Measurements from ENCODE around the gene RBBP4.
"Not testable (repeated sequence)": the region's sequence is repeated elsewhere in the genome, so short reads cannot be mapped to it uniquely, and the experiment has no call there.

Gene RBBP4

DNA sequence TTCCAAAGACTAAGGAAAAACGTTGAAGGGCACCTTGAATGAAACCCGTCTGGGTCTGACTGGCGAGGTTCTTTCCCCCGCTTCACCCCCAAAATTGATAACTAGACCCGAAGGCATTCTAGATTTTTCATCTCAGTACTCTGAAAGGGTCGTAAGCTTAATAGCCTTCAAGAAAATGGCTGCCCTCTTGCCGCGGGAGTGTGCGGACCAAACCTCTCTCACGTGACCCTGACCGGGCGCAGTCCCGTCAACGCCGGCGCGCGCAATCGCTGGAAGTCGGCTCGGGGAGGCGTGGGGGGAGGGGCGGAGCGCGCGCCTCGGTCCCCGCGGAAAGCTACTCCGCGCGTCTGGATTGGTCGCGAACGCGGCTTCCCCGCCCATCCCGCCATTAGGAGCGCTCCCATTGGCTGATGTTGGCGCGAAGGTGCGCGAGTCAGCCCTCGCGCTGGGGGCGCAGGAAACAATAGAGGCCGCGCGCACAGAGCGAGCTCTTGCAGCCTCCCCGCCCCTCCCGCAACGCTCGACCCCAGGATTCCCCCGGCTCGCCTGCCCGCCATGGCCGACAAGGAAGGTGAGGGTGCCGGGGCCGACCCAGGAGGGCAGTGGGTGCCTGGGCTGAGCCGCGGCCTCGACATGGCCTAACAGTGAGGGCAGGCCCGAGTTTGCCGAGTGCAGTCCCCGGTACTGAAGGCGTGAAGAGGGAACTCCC, at the start of gene RBBP4:
TSS of gene RBBP4 (plus strand) at position 457 of the 709 bp plus-strand sequence. CDS start at position 556, 99 bp downstream.
- DNase-seq (ENCODE audit: low spot score) = peak; percentile 97

DNA sequence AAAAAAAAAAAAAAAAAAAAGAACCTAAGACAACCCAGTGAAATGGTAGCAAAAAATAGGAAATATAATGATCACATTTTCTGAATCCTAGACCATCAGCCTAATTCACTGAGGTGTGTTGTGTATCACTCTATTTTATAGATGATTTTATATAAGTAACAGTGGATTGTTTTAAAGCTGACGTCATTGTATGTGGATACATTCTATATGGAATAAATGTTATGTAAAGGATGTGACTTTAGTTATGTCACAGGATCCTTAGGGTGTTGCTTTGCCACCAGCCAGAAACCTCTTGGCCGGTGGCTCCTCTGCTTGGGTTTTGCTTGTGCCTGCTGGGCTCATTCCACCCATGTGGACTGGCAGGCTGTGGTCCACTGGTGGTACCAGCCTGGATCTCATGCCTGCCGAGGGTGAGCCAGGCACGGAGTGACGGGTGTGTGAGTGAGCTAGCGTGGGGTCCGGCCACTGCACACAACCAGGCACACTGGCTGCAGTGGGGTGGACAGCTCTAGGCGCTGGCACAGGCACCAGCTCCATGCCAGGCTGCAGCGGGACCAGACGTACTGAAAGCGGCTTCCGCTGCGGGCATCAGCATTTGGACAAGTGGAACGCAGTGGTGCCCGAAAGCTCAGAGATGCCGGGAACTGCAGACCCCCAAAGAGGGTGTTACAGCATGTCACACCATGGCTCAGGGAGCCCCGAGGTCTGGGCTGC, 45.1 kb upstream of the RBBP4 start:
- no peak for DNase-seq (ENCODE audit: low spot score)

DNA sequence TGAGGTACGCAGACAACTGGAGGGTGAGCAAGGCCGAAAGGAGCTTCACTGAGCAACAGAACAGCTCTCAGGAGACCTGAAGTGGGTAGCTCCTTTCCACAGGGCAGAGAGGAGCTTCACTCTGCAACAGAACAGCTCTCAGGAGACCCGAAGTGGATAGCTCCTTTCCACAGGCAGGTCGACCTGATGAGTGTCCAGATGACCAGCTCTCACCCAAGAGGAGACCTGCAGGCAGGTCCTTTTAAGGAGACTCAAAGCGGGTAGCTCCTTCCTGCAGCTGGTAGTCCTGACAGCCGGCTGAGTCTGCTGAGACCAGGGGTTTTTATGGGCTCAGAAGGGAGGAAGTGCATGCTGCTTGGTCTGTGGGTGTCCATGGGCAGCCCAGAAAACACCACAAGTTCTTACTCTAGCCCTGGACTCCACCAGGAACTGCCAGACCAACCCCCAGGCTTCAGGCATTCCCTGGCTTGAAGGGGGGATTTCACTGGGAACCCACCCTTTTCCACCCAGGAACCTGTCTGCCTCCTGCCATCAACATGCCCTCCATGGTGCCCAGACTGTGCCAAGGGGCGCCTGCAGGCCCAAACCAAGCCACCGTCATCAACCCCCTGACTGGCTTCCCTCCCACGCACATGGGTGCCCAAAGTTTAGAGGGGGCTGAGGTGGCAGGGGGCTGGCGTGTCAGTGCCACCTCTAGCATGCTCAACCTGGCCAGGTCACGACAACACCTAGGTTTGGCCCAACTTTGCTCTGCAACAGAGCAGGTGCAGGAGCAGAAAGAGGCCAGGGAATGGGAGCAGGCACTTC, 44.2 kb upstream of the RBBP4 start:
- no peak for DNase-seq (ENCODE audit: low spot score)

DNA sequence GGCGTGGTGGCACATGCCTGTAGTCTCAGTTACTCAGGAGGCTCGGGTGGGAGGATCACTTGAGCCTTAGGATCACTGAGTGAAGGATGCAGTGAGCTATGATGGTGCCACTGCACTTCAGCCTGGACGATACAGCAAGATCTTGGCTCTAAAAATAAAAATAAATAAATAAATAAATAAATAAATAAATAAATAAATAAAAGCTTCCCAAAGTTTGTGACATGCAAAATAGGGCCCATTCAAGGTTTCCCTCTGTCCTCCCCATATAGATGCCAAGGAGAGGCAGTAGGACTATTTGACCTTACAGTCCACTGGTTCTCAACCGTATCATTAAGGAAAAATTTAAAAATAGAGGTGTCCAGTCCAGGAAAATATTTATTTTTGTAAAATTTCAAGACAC, 41.8 kb upstream of the RBBP4 start:
- no peak for DNase-seq (ENCODE audit: low spot score)

DNA sequence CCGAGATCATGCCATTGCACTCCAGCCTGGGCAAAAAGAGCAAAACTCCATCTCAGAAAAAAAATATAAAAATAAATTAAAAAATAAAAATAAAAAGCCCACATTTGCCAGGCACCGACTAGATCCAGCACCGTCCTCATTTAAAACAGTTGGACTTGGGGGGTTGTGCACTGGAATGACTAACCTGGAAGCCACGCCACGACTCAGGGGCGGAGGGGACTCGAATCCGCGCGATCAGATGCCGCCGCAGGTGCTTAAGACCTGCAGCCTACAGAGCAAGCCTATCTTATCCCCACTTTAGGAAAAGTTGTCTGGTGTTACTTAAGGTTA, 39.2 kb upstream of the RBBP4 start:
- DNase-seq (ENCODE audit: low spot score) = no peak

DNA sequence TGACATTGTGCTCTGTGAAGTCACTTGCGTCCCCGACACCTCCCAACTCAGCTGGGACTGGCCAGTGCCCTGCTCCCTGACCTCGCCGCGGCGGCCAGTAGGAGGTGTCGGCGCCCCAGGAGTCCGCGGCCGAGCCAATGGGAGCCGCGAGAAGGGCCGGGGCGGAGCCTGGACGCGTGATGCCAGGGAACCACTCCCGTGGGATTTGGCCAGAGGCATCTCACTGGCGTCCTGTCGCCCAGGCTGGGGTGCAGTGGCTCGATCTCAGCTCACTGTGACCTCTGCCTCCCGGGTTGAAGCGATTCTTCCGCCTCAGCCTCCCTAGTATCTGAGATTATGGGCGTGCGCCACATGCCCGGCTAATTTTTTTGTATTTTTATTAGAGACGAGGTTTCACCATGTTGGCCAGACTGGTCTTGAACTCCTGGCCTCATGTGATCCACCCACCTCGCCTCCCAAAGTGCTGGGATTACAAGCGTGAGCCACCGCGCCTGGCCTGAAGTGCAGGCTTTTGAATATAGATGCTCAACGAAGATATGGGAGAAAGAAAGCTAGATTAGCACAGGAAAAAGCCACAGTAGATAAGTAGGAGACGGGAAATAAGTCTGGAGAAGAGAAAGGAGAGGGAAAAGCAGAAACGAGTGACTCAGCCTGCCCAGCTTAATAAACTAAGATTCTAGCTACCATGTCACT, 38.7 kb upstream of the RBBP4 start:
- peak; percentile 21 for DNase-seq (ENCODE audit: low spot score)

DNA sequence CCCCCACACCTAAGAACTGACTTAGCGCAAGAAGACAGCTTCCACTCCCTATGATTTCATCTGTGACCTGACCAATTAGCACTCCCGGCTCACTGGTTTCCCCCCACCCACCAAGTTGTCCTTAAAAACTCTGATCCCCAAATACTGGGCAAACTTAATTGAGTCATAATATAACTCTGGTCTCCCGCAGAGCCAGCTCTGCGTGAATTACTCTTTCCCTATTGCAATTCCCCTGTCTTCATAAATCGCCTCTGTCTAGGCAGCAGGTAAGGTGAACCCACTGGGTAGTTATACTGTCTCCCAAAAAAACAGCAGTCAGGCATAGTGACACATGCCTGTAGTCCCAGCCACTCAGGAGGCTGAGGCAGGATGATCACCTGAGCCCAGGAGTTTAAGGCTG, 37.5 kb upstream of the RBBP4 start:
- DNase-seq (ENCODE audit: low spot score) = no peak

DNA sequence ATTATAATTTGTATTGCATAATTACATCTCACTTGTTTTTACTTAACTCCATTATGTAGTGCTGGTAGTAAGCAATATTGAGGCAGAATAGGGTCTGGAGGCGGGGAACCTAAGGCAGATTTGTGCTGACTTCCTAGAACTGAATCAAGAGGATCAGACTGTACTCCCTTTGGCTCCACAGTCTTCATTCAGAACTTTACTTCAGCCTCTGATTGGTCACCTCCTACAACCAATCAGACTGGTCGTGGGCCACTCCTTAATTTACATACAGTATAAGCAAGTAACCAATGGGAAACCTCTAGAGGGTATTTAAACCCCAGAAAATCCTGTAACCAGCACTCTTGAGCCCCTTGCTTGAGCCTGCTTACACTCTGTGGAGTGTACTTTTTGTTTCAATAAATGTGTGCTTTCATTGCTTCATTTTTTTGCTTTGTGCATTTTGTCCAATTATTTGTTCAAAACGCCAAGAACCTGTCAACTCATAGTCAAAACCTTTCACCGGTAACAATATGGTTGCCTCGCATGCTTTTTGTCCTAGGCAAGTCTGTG, 32.3 kb upstream of the RBBP4 start:
- no peak for DNase-seq (ENCODE audit: low spot score)

DNA sequence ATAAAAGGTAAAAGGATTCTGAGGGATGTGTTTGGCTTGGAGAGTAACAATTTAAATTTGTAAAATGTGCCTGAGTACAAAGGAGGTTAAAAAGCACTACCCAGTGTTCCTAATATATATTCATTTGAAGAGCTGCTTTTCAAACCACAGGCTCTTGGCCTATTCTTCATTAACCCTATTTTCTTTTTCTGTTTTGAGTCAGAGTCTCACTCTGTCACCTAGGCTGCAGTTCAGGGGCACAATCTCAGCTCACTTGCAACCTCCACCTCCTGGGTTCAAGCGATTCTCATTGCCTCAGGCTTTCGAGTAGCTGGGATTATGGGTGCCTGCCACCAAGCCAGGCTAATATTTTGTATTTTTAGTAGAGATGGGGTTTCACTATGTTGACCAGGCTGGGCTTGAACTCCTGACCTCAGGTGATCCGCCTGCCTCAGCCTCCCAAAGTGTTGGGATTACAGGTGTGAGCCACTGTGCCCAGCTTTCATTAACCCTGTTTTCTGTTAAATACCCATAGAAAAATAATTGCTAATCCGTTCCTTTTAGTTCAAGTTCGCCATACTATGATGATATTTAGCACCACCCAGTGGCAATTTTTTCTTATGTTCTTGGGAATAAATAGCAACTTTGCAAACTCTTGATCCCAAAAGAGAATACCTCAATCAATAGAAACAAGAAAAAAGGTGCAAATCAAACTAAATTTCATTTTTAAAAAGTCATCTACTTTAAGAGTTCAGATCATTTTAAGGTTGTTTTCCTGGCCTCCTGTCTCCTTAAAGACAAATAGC, 31.1 kb upstream of the RBBP4 start:
- DNase-seq (ENCODE audit: low spot score) = no peak

DNA sequence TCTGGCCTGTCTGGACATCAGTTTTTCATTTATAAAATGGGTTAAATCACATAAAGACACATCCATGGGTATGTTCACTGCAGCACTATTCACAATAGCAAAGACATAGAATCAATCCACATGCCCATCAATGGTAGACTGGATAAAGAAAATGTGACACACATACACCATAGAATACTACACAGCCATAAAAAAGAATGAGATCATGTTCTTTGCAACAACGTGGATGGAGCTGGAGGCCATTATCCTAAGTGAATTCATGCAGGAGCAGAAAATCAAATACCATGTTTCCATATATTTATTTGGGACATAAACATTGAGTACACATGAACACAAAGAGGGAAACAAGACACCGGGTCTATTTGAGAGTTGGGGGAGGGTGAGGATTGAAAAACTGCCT, 28.8 kb upstream of the RBBP4 start:
- no peak for DNase-seq (ENCODE audit: low spot score)

DNA sequence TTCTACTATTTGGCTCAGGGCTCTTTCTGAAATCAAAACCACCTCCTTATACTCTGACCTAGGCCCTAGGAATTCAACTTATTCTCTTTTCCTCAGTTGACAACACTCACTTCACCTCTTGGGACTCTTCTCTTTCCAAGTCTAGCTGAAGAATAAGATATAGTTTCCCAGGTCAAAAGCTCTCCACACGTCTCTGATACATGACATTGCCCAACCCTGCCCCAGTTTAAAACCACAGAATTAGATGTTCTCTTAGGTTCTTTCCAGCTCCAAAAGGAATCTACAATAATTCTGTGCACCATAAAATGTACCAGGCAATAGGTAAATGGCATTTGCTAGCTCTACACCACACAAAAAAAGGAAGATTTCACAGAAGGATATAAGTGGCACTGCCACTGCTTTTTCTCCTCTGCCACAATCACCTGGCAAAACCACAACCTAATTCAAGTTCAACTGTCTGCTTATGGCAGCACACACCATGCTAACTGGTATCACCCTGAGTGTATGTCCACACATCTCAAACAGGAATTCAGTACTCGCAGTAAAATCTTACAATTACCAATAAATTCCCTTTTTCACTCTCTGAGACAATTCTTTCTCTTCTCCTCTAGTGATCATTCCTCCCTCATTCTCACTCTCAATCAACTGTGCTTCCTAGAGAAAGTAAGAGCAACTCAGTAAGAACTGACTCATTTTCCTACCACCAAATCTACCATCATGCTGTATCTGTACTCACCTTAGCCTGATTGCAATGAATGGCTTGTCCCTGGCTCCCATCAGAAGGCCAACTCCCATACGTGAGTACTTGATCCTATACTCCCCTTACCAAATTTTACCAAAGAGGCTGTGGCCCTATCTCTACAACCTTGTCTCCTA, 28.0 kb upstream of the RBBP4 start:
- no peak for DNase-seq (ENCODE audit: low spot score)

DNA sequence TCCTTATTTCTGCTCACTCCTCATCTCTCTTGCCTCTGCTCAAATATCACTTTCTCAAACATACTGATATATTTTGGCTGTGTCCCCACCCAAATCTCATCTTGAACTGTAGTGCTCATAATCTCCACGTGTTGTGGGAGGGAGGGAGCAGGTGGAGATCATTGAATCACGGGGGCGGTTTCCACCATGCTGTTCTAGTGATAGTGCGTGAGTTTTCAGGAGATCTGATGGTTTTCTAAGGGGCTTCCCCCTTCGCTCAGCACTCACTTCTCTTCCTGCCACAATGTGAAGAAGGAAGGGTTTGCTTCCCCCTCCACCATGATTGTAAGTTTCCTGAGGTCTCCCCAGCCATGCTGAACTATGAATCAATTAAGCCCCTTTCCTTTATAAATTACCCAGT, 27.2 kb upstream of the RBBP4 start:
- DNase-seq (ENCODE audit: low spot score) = no peak

DNA sequence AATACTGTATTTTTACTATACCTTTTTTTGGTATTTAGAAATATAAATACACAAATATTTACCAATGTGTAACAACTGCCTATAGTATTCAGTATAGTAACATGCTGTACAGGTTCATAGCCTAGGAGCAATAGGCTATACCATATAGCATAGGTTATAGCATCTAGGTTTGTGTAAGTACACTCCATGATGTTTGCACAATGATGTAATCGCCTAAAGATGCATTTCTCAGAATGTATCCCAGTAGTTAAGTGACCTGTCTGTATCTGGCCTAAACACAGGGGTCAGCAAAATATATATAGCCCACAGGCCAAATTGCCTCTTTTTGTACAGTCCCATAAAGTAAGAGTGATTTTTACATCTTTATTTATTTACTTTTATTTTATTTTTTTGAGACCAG, 24.8 kb upstream of the RBBP4 start:
- no peak for DNase-seq (ENCODE audit: low spot score)

DNA sequence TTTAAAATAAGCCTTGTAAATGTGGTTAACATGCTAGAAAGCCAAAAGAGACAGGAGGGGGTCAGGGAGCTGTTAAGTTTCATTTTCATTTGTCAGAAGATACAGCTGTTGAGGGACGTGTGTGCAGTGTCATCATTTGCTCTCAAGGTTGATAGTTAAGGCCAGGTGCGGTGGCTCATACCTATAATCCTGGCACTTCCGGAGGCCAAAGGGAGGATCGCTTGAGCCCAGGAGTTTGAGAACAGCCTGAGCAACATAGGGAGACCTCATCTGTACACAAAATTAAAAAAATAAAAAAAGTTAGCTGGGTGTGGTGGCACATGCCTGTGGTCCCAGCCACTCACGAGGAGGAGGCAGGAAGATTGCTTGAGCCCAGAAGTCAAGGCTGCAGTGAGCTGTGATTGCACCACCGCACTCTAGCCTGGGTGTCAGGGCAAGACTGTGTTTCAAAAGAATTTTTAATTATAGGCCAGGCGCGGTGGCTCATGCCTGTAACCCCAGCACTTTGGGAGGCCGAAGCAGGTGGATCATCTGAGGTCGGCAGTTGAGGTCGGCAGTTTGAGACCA, 23.3 kb upstream of the RBBP4 start:
- no peak for DNase-seq (ENCODE audit: low spot score)

DNA sequence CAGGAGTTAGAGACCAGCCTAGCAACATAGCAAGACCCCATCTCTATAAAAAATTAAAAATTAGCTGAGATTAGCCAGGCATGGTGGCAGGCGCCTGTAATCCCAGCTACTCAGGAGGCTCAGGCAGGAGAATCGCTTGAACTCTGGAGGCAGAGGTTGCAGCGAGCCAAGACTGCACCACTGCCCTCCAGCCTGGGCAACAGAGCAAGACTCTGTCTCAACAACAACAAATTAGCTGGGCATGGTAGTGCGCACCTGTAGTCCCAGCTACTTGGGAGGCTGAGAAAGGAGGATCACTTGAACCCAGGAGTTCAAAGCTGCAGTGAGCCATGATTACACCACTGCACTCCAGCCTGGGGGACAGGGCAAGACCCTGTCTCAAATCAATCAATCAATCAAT, 20.8 kb upstream of the RBBP4 start:
- DNase-seq (ENCODE audit: low spot score) = not testable (repeated sequence)

DNA sequence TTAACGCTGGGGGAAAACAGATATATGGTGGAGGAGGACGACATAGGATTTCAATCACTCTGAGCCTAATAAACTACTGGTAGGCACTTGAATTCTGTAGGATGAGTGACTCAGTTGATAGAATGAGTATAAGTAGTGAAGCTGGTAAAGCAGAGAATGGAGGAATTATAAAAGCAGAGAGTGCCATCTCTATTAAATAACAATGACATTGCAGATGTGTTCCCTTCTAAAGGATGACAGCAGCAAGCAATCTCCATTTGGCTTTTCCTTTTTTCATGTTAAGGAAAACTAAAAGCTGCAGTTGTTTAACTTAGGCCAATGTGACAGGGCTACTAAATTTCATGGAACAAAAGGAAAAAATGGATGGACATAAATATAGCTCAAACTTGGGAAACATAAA, 18.2 kb upstream of the RBBP4 start:
- DNase-seq (ENCODE audit: low spot score) = no peak

DNA sequence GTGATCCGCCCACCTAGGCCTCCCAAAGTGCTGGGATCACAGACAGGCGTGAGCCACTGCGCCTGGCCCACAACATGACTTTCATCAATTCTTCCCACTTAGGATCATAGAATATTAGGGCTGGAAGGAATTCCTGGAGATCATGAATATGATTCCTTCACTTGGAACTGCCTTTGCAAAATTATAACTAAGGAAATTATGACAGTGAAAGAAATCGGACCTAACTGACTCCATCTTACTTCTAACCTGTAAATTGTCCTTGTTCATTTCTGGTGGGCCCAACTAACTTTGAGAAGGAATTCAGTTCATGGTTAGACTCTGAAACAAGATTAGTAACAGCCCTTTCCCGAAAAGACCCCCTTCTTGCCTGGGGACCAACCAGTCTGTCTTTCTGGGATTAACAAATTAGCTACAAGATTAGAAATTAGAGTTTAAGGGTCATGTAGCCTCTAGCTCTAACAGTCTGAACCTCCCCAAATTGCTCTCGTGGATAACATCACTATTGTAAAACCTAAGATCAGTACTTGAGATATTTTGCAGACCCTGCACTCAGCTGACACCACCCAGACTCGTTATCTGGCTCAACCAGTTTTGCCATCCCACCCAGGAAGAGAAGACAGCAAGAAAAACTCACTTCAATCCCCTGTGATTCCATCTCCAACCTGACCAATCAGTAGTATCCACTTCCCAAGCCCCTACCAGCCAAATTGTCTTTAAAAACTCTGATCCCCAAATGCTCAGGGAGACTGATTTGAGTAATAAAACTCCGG, 15.3 kb upstream of the RBBP4 start:
- no peak for DNase-seq (ENCODE audit: low spot score)

DNA sequence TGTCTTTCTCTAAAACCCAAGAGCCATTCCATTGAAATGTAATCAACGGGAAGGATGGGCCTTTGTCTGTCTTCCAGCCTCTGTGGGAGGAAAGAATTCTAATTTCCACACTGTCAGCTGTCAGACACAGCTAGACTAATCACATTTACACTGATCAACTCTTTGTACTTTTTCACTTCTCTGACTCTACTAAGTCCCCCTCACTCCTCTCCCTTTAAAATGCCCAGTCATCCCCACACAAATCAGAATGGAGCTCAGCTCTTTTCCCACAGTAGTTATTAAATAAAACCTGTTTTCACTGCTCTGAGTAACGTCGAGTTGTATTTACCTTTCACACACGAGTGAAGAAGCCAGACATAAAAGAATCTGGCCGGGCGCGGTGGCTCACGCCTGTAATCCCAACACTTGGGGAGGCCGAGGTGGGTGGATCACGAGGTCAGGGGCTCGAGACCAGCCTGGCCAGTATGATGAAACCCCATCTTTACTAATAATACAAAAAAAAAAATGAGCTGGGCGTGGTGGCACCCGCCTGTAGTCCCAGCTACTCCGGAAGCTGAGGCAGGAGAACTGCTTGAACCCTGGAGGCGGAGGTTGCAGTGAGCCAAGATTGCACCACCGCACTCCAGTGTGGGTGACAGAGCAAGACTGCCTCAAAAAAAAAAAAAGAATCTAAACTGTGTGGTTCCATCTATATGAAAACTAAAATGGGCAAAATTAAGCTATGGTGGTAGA, 13.9 kb upstream of the RBBP4 start:
- no peak for DNase-seq (ENCODE audit: low spot score)

Measured in CD4-positive, alpha-beta T cell treated with Interleukin-6 at 100 ng/mL for 8 hours (primary cell).